ENCODE measurements around the gene TDRD10. TPM values are rescaled to one million over a fixed set of nuclear protein-coding genes. Genes with fewer than 3 reads are reported as not detected.

Gene TDRD10
- total and polyA plus RNA-seq, 2 donors from 2014 or later: 2.3 to 4.7 TPM

DNA sequence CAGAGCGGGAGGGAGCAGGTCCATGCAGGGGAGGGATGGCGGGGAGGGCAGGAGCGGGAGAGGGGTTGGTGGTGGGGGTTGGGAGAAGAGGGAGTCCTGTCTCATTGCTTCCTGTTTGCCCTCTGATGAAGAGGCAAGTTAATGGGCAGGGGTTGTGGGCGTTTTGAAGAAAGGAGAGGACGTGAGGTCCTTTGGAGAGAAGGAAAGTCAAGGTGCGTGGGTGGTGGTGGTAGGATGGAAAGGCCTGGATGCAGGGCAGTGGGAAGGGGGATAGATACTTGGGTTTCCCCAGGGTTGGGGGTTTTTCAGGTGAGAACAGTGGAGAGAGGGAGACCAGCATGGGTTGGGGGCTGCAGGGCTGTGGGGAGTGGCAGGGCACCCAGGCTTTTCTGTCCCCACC, 39.2 kb downstream of the TDRD10 start:
- Histone ChIP-seq H3K36me3 (ENCODE audit: control insufficient read depth in 2 of 3, insufficient read depth in 3 of 3, low read length in 3 of 3) (no peaks in the 10 kb centered on the region), H3K27me3 (ENCODE audit: control insufficient read depth, insufficient read depth, low read length) (no peaks in the 10 kb centered on the region), H3K4me3 (ENCODE audit: low read length in 3 of 3) (no peak overlapping the region), H3K4me1 (ENCODE audit: control insufficient read depth in 2 of 3, insufficient read depth in 2 of 3, low read depth in 1 of 3, low read length in 3 of 3) (no peaks in the 10 kb centered on the region), H3K27ac (ENCODE audit: low read depth in 2 of 2, low read length in 2 of 2) (no peak overlapping the region), H3K9me3 (ENCODE audit: control insufficient read depth in 2 of 3, insufficient read depth in 1 of 3, low read length in 3 of 3) (no peaks in the 10 kb centered on the region), H3K9ac (ENCODE audit: low read length in 3 of 3) (no peak overlapping the region)
- intact Hi-C loops (cut with DNase I): no loop called here
- DNase-seq (no peak), FAIRE-seq (no peak)
- TF ChIP-seq, protein P1, sequence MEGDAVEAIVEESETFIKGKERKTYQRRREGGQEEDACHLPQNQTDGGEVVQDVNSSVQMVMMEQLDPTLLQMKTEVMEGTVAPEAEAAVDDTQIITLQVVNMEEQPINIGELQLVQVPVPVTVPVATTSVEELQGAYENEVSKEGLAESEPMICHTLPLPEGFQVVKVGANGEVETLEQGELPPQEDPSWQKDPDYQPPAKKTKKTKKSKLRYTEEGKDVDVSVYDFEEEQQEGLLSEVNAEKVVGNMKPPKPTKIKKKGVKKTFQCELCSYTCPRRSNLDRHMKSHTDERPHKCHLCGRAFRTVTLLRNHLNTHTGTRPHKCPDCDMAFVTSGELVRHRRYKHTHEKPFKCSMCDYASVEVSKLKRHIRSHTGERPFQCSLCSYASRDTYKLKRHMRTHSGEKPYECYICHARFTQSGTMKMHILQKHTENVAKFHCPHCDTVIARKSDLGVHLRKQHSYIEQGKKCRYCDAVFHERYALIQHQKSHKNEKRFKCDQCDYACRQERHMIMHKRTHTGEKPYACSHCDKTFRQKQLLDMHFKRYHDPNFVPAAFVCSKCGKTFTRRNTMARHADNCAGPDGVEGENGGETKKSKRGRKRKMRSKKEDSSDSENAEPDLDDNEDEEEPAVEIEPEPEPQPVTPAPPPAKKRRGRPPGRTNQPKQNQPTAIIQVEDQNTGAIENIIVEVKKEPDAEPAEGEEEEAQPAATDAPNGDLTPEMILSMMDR (IDR thresholded peaks at IDR 0.05; ENCODE audit: borderline replicate concordance, extremely low read depth, insufficient read depth): no peak

DNA sequence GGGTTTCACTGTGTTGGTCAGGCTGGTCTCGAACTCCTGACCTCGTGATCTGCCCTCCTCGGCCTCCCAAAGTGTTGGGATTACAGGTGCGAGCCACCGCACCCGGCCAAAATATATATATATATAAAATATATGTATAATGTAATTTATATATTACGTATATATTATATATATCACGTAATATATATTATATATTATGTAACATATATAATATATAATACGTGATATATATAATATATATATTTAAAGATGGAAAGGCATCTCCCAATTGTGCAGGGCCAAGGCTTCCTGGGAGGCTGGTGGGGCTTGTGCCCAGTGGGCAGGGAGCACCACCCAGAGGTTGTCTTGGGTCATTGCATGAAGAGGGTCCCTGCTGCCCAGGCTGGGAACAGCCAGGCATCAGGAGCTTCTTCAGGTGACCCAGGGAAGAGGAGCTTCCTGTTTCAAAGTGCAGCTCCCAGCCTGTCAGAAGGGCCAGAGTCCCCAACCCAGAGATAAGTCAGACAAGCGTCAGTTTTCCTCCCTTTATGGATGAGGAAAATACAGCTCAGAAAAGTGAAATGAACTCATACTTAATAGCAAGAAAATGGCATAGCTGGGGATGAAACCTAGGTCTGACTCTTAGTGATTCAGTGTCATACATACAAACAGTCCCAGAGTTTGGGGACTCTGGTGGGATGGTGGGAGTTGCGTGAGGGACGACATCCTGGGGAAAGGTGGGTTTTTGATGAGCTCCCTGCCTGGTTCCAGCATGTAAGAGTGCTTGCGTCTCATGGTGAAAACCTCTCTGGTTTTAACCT, 44.4 kb downstream of the TDRD10 start:
- peaks cover 0 to 10% (median 5%) of the 10 kb centered on the region in 3 donors for H3K4me1 ChIP-seq (ENCODE audit: control insufficient read depth in 2 of 3, insufficient read depth in 2 of 3, low read depth in 1 of 3, low read length in 3 of 3)
- H3K9me3 ChIP-seq (ENCODE audit: control insufficient read depth in 2 of 3, insufficient read depth in 1 of 3, low read length in 3 of 3): no peaks in the 10 kb centered on the region
- TF ChIP-seq, protein P1 (IDR thresholded peaks at IDR 0.05; ENCODE audit: borderline replicate concordance, extremely low read depth, insufficient read depth): peak; percentile 69
- intact Hi-C loops (cut with DNase I): loop anchor here (5.0 kb wide), 1 partner anchor 69 kb away; no protein-coding TSS in a partner anchor
- H3K9ac ChIP-seq (ENCODE audit: low read length in 3 of 3): peak overlapping the region in 1 of 3 donors; percentile 26
- FAIRE-seq (no peak), DNase-seq (peak in 4 of 5 donors; percentile 38 to 56 (median 52))
- peaks cover 0 to 25% (median 16%) of the 10 kb centered on the region in 3 donors for H3K36me3 ChIP-seq (ENCODE audit: control insufficient read depth in 2 of 3, insufficient read depth in 3 of 3, low read length in 3 of 3)
- H3K4me3 ChIP-seq (ENCODE audit: low read length in 3 of 3): no peak overlapping the region
- H3K27ac ChIP-seq (ENCODE audit: low read depth in 2 of 2, low read length in 2 of 2): no peak overlapping the region
- H3K27me3 ChIP-seq (ENCODE audit: control insufficient read depth, insufficient read depth, low read length): no peaks in the 10 kb centered on the region

DNA sequence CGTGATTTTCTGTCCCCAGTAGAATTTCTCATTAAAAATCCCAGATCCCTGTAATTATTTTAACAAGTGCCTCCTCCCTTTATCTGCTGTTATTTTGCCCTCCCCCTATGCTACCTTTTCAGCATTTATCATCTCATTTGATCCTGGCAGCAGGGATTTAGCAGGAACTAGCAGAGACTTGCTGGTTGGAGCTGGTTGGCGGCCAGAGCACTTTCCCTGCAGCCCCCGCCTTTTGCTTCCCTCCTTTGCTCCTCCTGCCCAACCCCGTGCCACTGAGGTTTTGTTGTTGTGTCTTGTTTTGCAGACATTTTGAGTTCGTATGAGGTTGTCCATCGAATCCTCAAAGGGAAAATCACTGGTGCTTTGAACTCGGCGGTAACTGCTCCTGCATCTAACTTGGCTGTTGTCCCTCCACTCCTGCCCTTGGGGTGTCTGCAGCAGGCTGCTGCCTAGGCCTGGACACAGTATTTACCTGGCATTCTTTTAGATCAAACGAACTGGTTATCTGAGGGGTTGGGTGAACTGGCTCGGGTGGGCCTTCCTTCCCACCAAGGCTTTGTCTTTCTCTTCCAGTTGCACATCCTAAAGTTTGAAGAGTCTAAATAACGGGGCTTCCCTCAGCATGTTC, 45.2 kb downstream of the TDRD10 start:
- no peak for DNase-seq
- Histone ChIP-seq H3K4me3 (ENCODE audit: low read length in 3 of 3) (no peak overlapping the region), H3K9me3 (ENCODE audit: control insufficient read depth in 2 of 3, insufficient read depth in 1 of 3, low read length in 3 of 3) (no peaks in the 10 kb centered on the region), H3K4me1 (ENCODE audit: control insufficient read depth in 2 of 3, insufficient read depth in 2 of 3, low read depth in 1 of 3, low read length in 3 of 3) (peaks cover 0 to 10% (median 5%) of the 10 kb centered on the region in 3 donors), H3K36me3 (ENCODE audit: control insufficient read depth in 2 of 3, insufficient read depth in 3 of 3, low read length in 3 of 3) (peaks cover 4 to 33% (median 24%) of the 10 kb centered on the region in 3 donors), H3K27me3 (ENCODE audit: control insufficient read depth, insufficient read depth, low read length) (no peaks in the 10 kb centered on the region), H3K9ac (ENCODE audit: low read length in 3 of 3) (peak overlapping the region in 1 of 3 donors; percentile 28), H3K27ac (ENCODE audit: low read depth in 2 of 2, low read length in 2 of 2) (peak overlapping the region; percentile 20 to 36)
- TF ChIP-seq, protein P1 (IDR thresholded peaks at IDR 0.05; ENCODE audit: borderline replicate concordance, extremely low read depth, insufficient read depth): no peak
- no peak for FAIRE-seq
- intact Hi-C loops (cut with DNase I): loop anchor here (5.0 kb wide), 1 partner anchor 70 kb away; no protein-coding TSS in a partner anchor
